ENCODE measurements around the gene FAM151A.

DNA sequence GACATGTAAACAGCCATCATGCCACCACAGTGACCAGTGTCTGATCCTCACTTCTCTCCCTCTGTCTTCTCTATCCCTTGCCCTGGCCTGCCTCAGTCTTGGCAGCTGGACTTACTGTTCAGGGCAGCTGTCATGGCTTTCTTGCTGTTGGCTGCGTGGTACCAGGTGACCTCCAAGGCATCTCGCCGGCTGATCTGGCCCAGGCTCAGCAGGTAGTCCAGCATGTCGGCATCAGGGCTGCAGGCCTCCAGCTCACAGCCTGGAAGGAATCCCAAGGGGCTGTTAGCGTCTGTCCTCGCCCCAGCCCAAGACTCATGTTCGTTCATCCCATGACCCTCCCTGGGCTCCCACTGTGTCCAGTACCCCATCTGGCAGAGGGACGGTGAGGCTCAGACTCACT, 3.6 kb downstream of the FAM151A start:
- TF ChIP-seq EZH2phosphoT487 (IDR thresholded peaks at IDR 0.05; ENCODE audit: low read depth, severe bottlenecking, unreplicated experiment) (no peak), EZH2 (IDR thresholded peaks at IDR 0.05; ENCODE audit: borderline replicate concordance) (no peak)
- TF ChIP-seq, protein P1, sequence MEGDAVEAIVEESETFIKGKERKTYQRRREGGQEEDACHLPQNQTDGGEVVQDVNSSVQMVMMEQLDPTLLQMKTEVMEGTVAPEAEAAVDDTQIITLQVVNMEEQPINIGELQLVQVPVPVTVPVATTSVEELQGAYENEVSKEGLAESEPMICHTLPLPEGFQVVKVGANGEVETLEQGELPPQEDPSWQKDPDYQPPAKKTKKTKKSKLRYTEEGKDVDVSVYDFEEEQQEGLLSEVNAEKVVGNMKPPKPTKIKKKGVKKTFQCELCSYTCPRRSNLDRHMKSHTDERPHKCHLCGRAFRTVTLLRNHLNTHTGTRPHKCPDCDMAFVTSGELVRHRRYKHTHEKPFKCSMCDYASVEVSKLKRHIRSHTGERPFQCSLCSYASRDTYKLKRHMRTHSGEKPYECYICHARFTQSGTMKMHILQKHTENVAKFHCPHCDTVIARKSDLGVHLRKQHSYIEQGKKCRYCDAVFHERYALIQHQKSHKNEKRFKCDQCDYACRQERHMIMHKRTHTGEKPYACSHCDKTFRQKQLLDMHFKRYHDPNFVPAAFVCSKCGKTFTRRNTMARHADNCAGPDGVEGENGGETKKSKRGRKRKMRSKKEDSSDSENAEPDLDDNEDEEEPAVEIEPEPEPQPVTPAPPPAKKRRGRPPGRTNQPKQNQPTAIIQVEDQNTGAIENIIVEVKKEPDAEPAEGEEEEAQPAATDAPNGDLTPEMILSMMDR (IDR thresholded peaks at IDR 0.05; ENCODE audit: poor library complexity): no peak
